HEK293T (cell line): ENCODE measurements around the gene AHNAK2.

ENCODE experiments used
- BHLHE40 ChIP-seq: fragments of 450-650 bp; IDR thresholded peaks from 2 replicates; pipeline ENCODE4 v1.6.1; 2016; ENCODE audit warnings: mild to moderate bottlenecking, moderate library complexity, borderline replicate concordance
- FOXA1 ChIP-seq: fragments of 450-650 bp; IDR thresholded peaks from 2 replicates; pipeline ENCODE4 v1.6.1; 2016; ENCODE audit warnings: mild to moderate bottlenecking
- FOXK2 ChIP-seq: fragments of 450-650 bp; IDR thresholded peaks from 2 replicates; pipeline ENCODE4 v1.6.1; 2016; ENCODE audit warnings: mild to moderate bottlenecking
- FOXM1 ChIP-seq: fragments of 450-650 bp; IDR thresholded peaks from 2 replicates; pipeline ENCODE4 v1.6.1; 2017; ENCODE audit warnings: mild to moderate bottlenecking, borderline replicate concordance
- HDGF ChIP-seq: fragments of 450-650 bp; IDR thresholded peaks from 2 replicates; pipeline ENCODE4 v1.6.1; 2017; ENCODE audit warnings: antibody characterized with exemption, borderline replicate concordance
- SUZ12 ChIP-seq: fragments of 450-650 bp; IDR thresholded peaks from 2 replicates; pipeline ENCODE4 v1.6.1; 2016; ENCODE audit warnings: mild to moderate bottlenecking
- TARDBP ChIP-seq: fragments of 450-650 bp; IDR thresholded peaks from 2 replicates; pipeline ENCODE4 v1.6.1; 2016

DNA sequence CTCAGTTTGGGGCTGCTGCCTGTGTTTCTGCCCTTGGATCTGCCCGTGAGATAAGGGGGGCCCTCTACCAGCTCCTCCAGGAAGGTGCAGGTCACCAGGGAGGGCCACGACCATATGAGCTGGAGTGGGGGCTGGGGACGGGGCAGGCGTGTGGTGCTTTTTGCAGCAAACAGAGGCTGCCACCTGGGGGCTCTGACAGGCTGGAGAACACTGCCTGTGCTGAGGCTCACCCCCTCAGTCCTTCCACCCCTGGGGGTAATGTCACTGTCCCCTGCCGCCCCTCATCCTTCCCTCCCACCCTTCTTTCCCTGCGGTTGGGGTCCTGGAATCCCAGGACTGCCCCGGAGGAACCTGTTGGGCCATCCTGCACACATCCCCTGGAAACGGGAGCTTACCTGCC, 50.3 kb downstream of the AHNAK2 start:
- TF ChIP-seq TARDBP (no peak), FOXM1 (no peak), HDGF (no peak), BHLHE40 (no peak), FOXA1 (no peak), FOXK2 (no peak), SUZ12 (no peak)
